ENCODE measurements around the gene MCF2L2. TPM values are rescaled to one million over a fixed set of nuclear protein-coding genes. Genes with fewer than 3 reads are reported as not detected.

The MCF2L2 gene
- total and polyA plus RNA-seq, 2 experiments from 2014 or later = 4.4 to 12.9 TPM

GRCh38 chr3:183357564-183358079 is 70.8 kb downstream of the MCF2L2 start:
- H3K4me1 ChIP-seq (ENCODE audit: low read depth) = no peaks in the 10 kb centered on the region
- no peaks in the 10 kb centered on the region for H3K36me3 ChIP-seq
- H3K27me3 ChIP-seq = no peaks in the 10 kb centered on the region
- no peaks in the 10 kb centered on the region for H3K9me3 ChIP-seq (ENCODE audit: low read depth)
- no peak for TF ChIP-seq CTCF (IDR thresholded peaks at IDR 0.05; ENCODE audit: low read depth, low read length)
- no peak overlapping the region for H3K27ac ChIP-seq
- no peak for DNase-seq (ENCODE audit: low read depth in 1 of 2, low spot score in 1 of 2)
- H3K4me3 ChIP-seq = no peak overlapping the region

- Histone ChIP-seq H3K27ac (no peak overlapping the region), H3K4me3 (no peak overlapping the region)
Measured at GRCh38 chr3:183356920-183357319, 71.5 kb downstream of the MCF2L2 start.

GRCh38 chr3:183354874-183355273 is 73.5 kb downstream of the MCF2L2 start:
- Histone ChIP-seq H3K9me3 (ENCODE audit: low read depth) (no peaks in the 10 kb centered on the region), H3K4me1 (ENCODE audit: low read depth) (no peaks in the 10 kb centered on the region), H3K36me3 (no peaks in the 10 kb centered on the region), H3K27ac (no peak overlapping the region), H3K27me3 (no peaks in the 10 kb centered on the region), H3K4me3 (no peak overlapping the region)
- TF ChIP-seq CTCF (IDR thresholded peaks at IDR 0.05; ENCODE audit: low read depth, low read length) = no peak
- no peak for DNase-seq (ENCODE audit: low read depth in 1 of 2, low spot score in 1 of 2)

More at GRCh38 chr3:183356920-183357319, 71.5 kb downstream of the MCF2L2 start:
- no peak for DNase-seq (ENCODE audit: low read depth in 1 of 2, low spot score in 1 of 2)
- Histone ChIP-seq H3K27me3 (no peaks in the 10 kb centered on the region), H3K9me3 (ENCODE audit: low read depth) (no peaks in the 10 kb centered on the region), H3K36me3 (no peaks in the 10 kb centered on the region), H3K4me1 (ENCODE audit: low read depth) (no peaks in the 10 kb centered on the region)
- no peak for TF ChIP-seq CTCF (IDR thresholded peaks at IDR 0.05; ENCODE audit: low read depth, low read length)

GRCh38 chr3:183354325-183354831 is 74.0 kb downstream of the MCF2L2 start:
- no peak for DNase-seq (ENCODE audit: low read depth in 1 of 2, low spot score in 1 of 2)
- Histone ChIP-seq H3K27ac (no peak overlapping the region), H3K27me3 (no peaks in the 10 kb centered on the region), H3K4me1 (ENCODE audit: low read depth) (no peaks in the 10 kb centered on the region), H3K9me3 (ENCODE audit: low read depth) (no peaks in the 10 kb centered on the region), H3K36me3 (no peaks in the 10 kb centered on the region), H3K4me3 (no peak overlapping the region)
- no peak for TF ChIP-seq CTCF (IDR thresholded peaks at IDR 0.05; ENCODE audit: low read depth, low read length)

- Histone ChIP-seq H3K27me3 (no peaks in the 10 kb centered on the region), H3K4me3 (no peak overlapping the region), H3K9me3 (ENCODE audit: low read depth) (no peaks in the 10 kb centered on the region), H3K4me1 (ENCODE audit: low read depth) (no peaks in the 10 kb centered on the region), H3K27ac (no peak overlapping the region), H3K36me3 (no peaks in the 10 kb centered on the region)
- no peak for DNase-seq (ENCODE audit: low read depth in 1 of 2, low spot score in 1 of 2)
- TF ChIP-seq CTCF (IDR thresholded peaks at IDR 0.05; ENCODE audit: low read depth, low read length) = no peak
Measured at GRCh38 chr3:183353421-183353820, 75.0 kb downstream of the MCF2L2 start.
